Stimulated activated CD8-positive, alpha-beta memory T cell treated with anti-CD3 and anti-CD28 coated beads, Interleukin-4, amount 100 ng/mL, for 24 hours (primary cell): Measurements from ENCODE around the gene LAMP2.

ENCODE experiments used
- DNase-seq: peaks from one replicate; pipeline ENCODE4 v3.0.0-alpha.2; 2020; ENCODE audit warnings: low read depth

LAMP2 gene

GRCh38 chrX:120456973-120457372 is 12.1 kb downstream of the LAMP2 start:
- no peak for DNase-seq

- no peak for DNase-seq
These were observed 15.1 kb downstream of the LAMP2 start for GRCh38 chrX:120453985-120454384.

GRCh38 chrX:120452131-120452530 is 17.0 kb downstream of the LAMP2 start:
- no peak for DNase-seq

- no peak for DNase-seq
These were observed 18.9 kb downstream of the LAMP2 start for GRCh38 chrX:120450163-120450562.

GRCh38 chrX:120446498-120446897 is 22.6 kb downstream of the LAMP2 start:
- no peak for DNase-seq

GRCh38 chrX:120439921-120440320 is 29.2 kb downstream of the LAMP2 start:
- no peak for DNase-seq

GRCh38 chrX:120429776-120430540 is 39.1 kb downstream of the LAMP2 start:
- no peak for DNase-seq

- DNase-seq: no peak
These were observed 40.8 kb downstream of the LAMP2 start for GRCh38 chrX:120428309-120428708.

GRCh38 chrX:120426599-120426998 is 42.5 kb downstream of the LAMP2 start:
- DNase-seq: no peak

- no peak for DNase-seq
These were observed 49.6 kb downstream of the LAMP2 start for GRCh38 chrX:120419463-120419862.

GRCh38 chrX:120408168-120408567 is 60.9 kb downstream of the LAMP2 start:
- no peak for DNase-seq

- no peak for DNase-seq
These were observed 62.5 kb downstream of the LAMP2 start for GRCh38 chrX:120406638-120407037.

GRCh38 chrX:120402369-120402768 is 66.7 kb downstream of the LAMP2 start:
- no peak for DNase-seq

- DNase-seq: no peak
These were observed 67.8 kb downstream of the LAMP2 start for GRCh38 chrX:120401301-120401700.

- DNase-seq: no peak
These were observed 88.4 kb downstream of the LAMP2 start for GRCh38 chrX:120380699-120381098.

GRCh38 chrX:120379937-120380681 is 89.0 kb downstream of the LAMP2 start:
- DNase-seq: no peak

GRCh38 chrX:120378570-120378969 is 90.5 kb downstream of the LAMP2 start:
- DNase-seq: no peak
